ENCODE results near the gene CA9.
A peak's percentile ranks its signal among the peaks of the same experiment; 100 is the strongest.

- TF ChIP-seq CTCF (IDR thresholded peaks at IDR 0.05) (no peak), EZH2 (IDR thresholded peaks at IDR 0.05) (peak; percentile 17)
Measured at GRCh38 chr9:35656831-35657545, 16.7 kb upstream of the CA9 start.

Measured in neural progenitor cell (in vitro differentiated cells).